ENCODE data around the gene SLC11A1. TPM values are rescaled to one million over a fixed set of nuclear protein-coding genes. Genes with fewer than 3 reads are reported as not detected.
A peak's percentile ranks its signal among the peaks of the same experiment; 100 is the strongest.

SLC11A1 gene
- total RNA-seq, 2 donors from 2014 or later = 1.1 to 1.8 TPM

GRCh38 chr2:218403810-218404209, 21.7 kb downstream of the SLC11A1 start:
- intact Hi-C loops (cut with DNase I) = loop anchor here (10.0 kb wide), 1 partner anchor 241 kb away; no protein-coding TSS in a partner anchor
- Histone ChIP-seq H3K4me1 (peaks cover 17% of the 10 kb centered on the region), H3K4me3 (no peak overlapping the region), H3K9me3 (no peaks in the 10 kb centered on the region), H3K36me3 (peaks cover 4% of the 10 kb centered on the region), H3K27me3 (no peaks in the 10 kb centered on the region), H3K27ac (no peak overlapping the region), H3K9ac (ENCODE audit: low read depth in 2 of 2, low read length in 2 of 2) (no peak overlapping the region)
- no peak for TF ChIP-seq CTCF (IDR thresholded peaks at IDR 0.05)
- no peak for DNase-seq

- Histone ChIP-seq H3K36me3 (peaks cover 4% of the 10 kb centered on the region), H3K9ac (ENCODE audit: low read depth in 2 of 2, low read length in 2 of 2) (peak overlapping the region in 1 of 2 donors; percentile 82), H3K9me3 (no peaks in the 10 kb centered on the region), H3K27ac (no peak overlapping the region), H3K4me3 (no peak overlapping the region), H3K27me3 (no peaks in the 10 kb centered on the region), H3K4me1 (peaks cover 17% of the 10 kb centered on the region)
- TF ChIP-seq CTCF (IDR thresholded peaks at IDR 0.05) = no peak
- DNase-seq = no peak
- intact Hi-C loops (cut with DNase I) = loop anchor here (5.0 to 10.0 kb wide), 2 partner anchors 63 to 240 kb away; no protein-coding TSS in a partner anchor
These were observed 22.4 kb downstream of the SLC11A1 start for GRCh38 chr2:218404351-218405085.

- Histone ChIP-seq H3K27me3 (no peaks in the 10 kb centered on the region), H3K4me1 (peaks cover 17% of the 10 kb centered on the region), H3K9me3 (no peaks in the 10 kb centered on the region), H3K36me3 (peaks cover 4% of the 10 kb centered on the region), H3K4me3 (no peak overlapping the region), H3K27ac (peak overlapping the region; percentile 89), H3K9ac (ENCODE audit: low read depth in 2 of 2, low read length in 2 of 2) (peak overlapping the region; percentile 73 to 82)
- DNase-seq = peak; percentile 26
- intact Hi-C loops (cut with DNase I) = loop anchor here (5.0 to 10.0 kb wide), 2 partner anchors 62 to 240 kb away; no protein-coding TSS in a partner anchor
- TF ChIP-seq CTCF (IDR thresholded peaks at IDR 0.05) = no peak
These were observed 23.1 kb downstream of the SLC11A1 start for GRCh38 chr2:218405086-218405745.

- H3K9ac ChIP-seq (ENCODE audit: low read depth in 2 of 2, low read length in 2 of 2) = peak overlapping the region; percentile 73 to 82
- no peaks in the 10 kb centered on the region for H3K27me3 ChIP-seq
- H3K4me1 ChIP-seq = peaks cover 17% of the 10 kb centered on the region
- DNase-seq = peak; percentile 63
- H3K36me3 ChIP-seq = peaks cover 4% of the 10 kb centered on the region
- peak overlapping the region; percentile 22 for H3K4me3 ChIP-seq
- H3K27ac ChIP-seq = peak overlapping the region; percentile 89
- intact Hi-C loops (cut with DNase I) = loop anchor here (5.0 to 10.0 kb wide), 2 partner anchors 62 to 239 kb away; no protein-coding TSS in a partner anchor
- no peaks in the 10 kb centered on the region for H3K9me3 ChIP-seq
- TF ChIP-seq CTCF (IDR thresholded peaks at IDR 0.05) = no peak
These were observed 23.7 kb downstream of the SLC11A1 start for GRCh38 chr2:218405746-218406208.

- no peaks in the 10 kb centered on the region for H3K9me3 ChIP-seq
- peaks cover 13% of the 10 kb centered on the region for H3K4me1 ChIP-seq
- peak overlapping the region; percentile 34 for H3K4me3 ChIP-seq
- peak; percentile 62 for TF ChIP-seq CTCF (IDR thresholded peaks at IDR 0.05)
- peak overlapping the region; percentile 89 for H3K27ac ChIP-seq
- peak overlapping the region; percentile 73 to 83 for H3K9ac ChIP-seq (ENCODE audit: low read depth in 2 of 2, low read length in 2 of 2)
- peaks cover 4% of the 10 kb centered on the region for H3K36me3 ChIP-seq
- H3K27me3 ChIP-seq = no peaks in the 10 kb centered on the region
- DNase-seq = peak; percentile 98
- intact Hi-C loops (cut with DNase I) = loop anchor here (5.0 to 10.0 kb wide), 2 partner anchors 61 to 238 kb away; no protein-coding TSS in a partner anchor
These were observed 24.3 kb downstream of the SLC11A1 start for GRCh38 chr2:218406209-218406948.
